Measurements from ENCODE around the gene PCA3. TPM values are rescaled to one million over a fixed set of nuclear protein-coding genes. Genes with fewer than 3 reads are reported as not detected.

Gene PCA3
- total and polyA plus RNA-seq, 2 of the 8 experiments (the other 6 are each of a cell fraction or from before 2014, with no cell fraction given): not detected

GRCh38 chr9:76764138-76764537 lies at the start of gene PCA3 (continued):
- TF ChIP-seq CHD7 (IDR thresholded peaks at IDR 0.05; ENCODE audit: insufficient replicate concordance, low read length): no peak
- TF ChIP-seq ZNF274 (IDR thresholded peaks at IDR 0.05; ENCODE audit: borderline replicate concordance, extremely low read depth, low read length): no peak
- no peak for TF ChIP-seq CBX8 (IDR thresholded peaks at IDR 0.05; ENCODE audit: borderline replicate concordance, low read depth, low read length)
- TF ChIP-seq HDAC2 (IDR thresholded peaks at IDR 0.05; ENCODE audit: borderline replicate concordance in 1 of 2, low read depth in 2 of 2, low read length in 2 of 2): no peak
- TF ChIP-seq TCF12 (IDR thresholded peaks at IDR 0.05; ENCODE audit: low read depth, low read length): no peak
- no peak for TF ChIP-seq TBP (IDR thresholded peaks at IDR 0.05; ENCODE audit: low read depth, low read length)

All from H1 (cell line).